G401 (cell line): ENCODE measurements around the gene HYI. TPM values are rescaled to one million over a fixed set of nuclear protein-coding genes. Genes with fewer than 3 reads are reported as not detected.
"Not testable (repeated sequence)": the region's sequence is repeated elsewhere in the genome, so short reads cannot be mapped to it uniquely, and the experiment has no call there.

ENCODE experiments used
- DNase-seq: peaks from one replicate; pipeline ENCODE4 v3.0.0-alpha.2; 2015; ENCODE audit warnings: low spot score
- in situ Hi-C: cut with HindIII; loops from 2 replicates; pipeline ENCODE4 v1.10.0; 2016; ENCODE audit warnings: low sequenced_read_pairs, mixed read lengths
- total RNA-seq: library from RNA; depleted of rRNA; stranded (reverse); fragments of >200 nt; shearing (Covaris generic); gene quantifications from 2 replicates; pipeline ENCODE4 v1.2.3, GENCODE V29; 2014; rRNA removed

The HYI gene
- total RNA-seq, 1 experiment from 2014 or later: 22.3 TPM

GRCh38 chr1:43415901-43416300 is 37.8 kb downstream of the HYI start:
- no peak for DNase-seq
- in situ Hi-C loops: no loop called here

- in situ Hi-C loops: no loop called here
- peak; percentile 68 for DNase-seq
Observed at GRCh38 chr1:43414634-43415223, 39.0 kb downstream of the HYI start.

GRCh38 chr1:43413426-43413825 is 40.3 kb downstream of the HYI start:
- in situ Hi-C loops, DNase-seq: not testable (repeated sequence)

- DNase-seq: no peak
- in situ Hi-C loops: no loop called here
Observed at GRCh38 chr1:43410571-43410970, 43.2 kb downstream of the HYI start.

GRCh38 chr1:43405876-43406234 is 47.9 kb downstream of the HYI start:
- in situ Hi-C loops: no loop called here
- no peak for DNase-seq

- in situ Hi-C loops: no loop called here
- no peak for DNase-seq
Observed at GRCh38 chr1:43405219-43405875, 48.4 kb downstream of the HYI start.

- in situ Hi-C loops: no loop called here
Observed at GRCh38 chr1:43404353-43404752, 49.4 kb downstream of the HYI start.

GRCh38 chr1:43402089-43402865 is 51.5 kb downstream of the HYI start:
- DNase-seq: no peak
- in situ Hi-C loops: no loop called here

More at GRCh38 chr1:43404353-43404752, 49.4 kb downstream of the HYI start:
- no peak for DNase-seq

Other genes with a start within 250 kb of the HYI start
- not detected in 2 replicates for gene TMEM125, start 183.9 kb downstream of the HYI start, total RNA-seq
- not detected in 2 replicates for gene C1orf210, start 168.3 kb downstream of the HYI start, total RNA-seq
- not detected in 2 replicates for gene TIE1, start 152.9 kb downstream of the HYI start, total RNA-seq
- gene MPL, start 116.1 kb downstream of the HYI start, total RNA-seq: not detected in 2 replicates
- 263 and 289 TPM in 2 replicates for gene CDC20, start 95.0 kb downstream of the HYI start, total RNA-seq
- 65.2 and 69.7 TPM in 2 replicates for gene ELOVL1, start 85.9 kb downstream of the HYI start, total RNA-seq
- 36.2 and 42.2 TPM in 2 replicates for gene MED8, start 64.1 kb downstream of the HYI start, total RNA-seq
- 4.4 and 7.0 TPM in 2 replicates for gene SZT2, start 64.0 kb downstream of the HYI start, total RNA-seq
- gene PTPRF, start 77.0 kb upstream of the HYI start, total RNA-seq: 46.6 and 61.3 TPM in 2 replicates
- gene KDM4A, start 196.2 kb upstream of the HYI start, total RNA-seq: 41.8 and 48.2 TPM in 2 replicates